SW480 (cell line): ENCODE measurements around the gene ZBTB20.

Source experiments
- DNase-seq: peaks from one replicate; pipeline ENCODE4 v3.0.0-alpha.2; 2016; ENCODE audit warnings: low spot score

ZBTB20 gene

GRCh38 chr3:114671741-114672510 is 475.2 kb downstream of the ZBTB20 start:
- no peak for DNase-seq

GRCh38 chr3:114669614-114670013 is 477.5 kb downstream of the ZBTB20 start:
- no peak for DNase-seq

- DNase-seq, result no peak
These were observed 479.0 kb downstream of the ZBTB20 start for GRCh38 chr3:114668099-114668498.

- no peak for DNase-seq
These were observed 480.5 kb downstream of the ZBTB20 start for GRCh38 chr3:114666623-114667022.

GRCh38 chr3:114664006-114664405 is 483.1 kb downstream of the ZBTB20 start:
- no peak for DNase-seq

- DNase-seq, result no peak
These were observed 486.3 kb downstream of the ZBTB20 start for GRCh38 chr3:114660808-114661207.

- DNase-seq, result no peak
These were observed 487.0 kb downstream of the ZBTB20 start for GRCh38 chr3:114660124-114660523.

GRCh38 chr3:114659109-114660061 is 487.7 kb downstream of the ZBTB20 start:
- no peak for DNase-seq

GRCh38 chr3:114651555-114651954 is 495.5 kb downstream of the ZBTB20 start:
- DNase-seq, result no peak

- DNase-seq, result peak; percentile 83
These were observed 496.3 kb downstream of the ZBTB20 start for GRCh38 chr3:114650808-114651207.

- peak; percentile 95 for DNase-seq
These were observed 497.8 kb downstream of the ZBTB20 start for GRCh38 chr3:114649331-114649730.

- DNase-seq, result no peak
These were observed 500.6 kb downstream of the ZBTB20 start for GRCh38 chr3:114646526-114646925.

GRCh38 chr3:114645392-114645791 is 501.7 kb downstream of the ZBTB20 start:
- no peak for DNase-seq

- DNase-seq, result peak; percentile 72
These were observed 502.7 kb downstream of the ZBTB20 start for GRCh38 chr3:114644367-114644766.

- no peak for DNase-seq
These were observed 503.9 kb downstream of the ZBTB20 start for GRCh38 chr3:114642951-114643741.

- no peak for DNase-seq
These were observed 507.0 kb downstream of the ZBTB20 start for GRCh38 chr3:114640126-114640525.

- no peak for DNase-seq
These were observed 507.9 kb downstream of the ZBTB20 start for GRCh38 chr3:114639171-114639570.

GRCh38 chr3:114635878-114636277 is 511.2 kb downstream of the ZBTB20 start:
- no peak for DNase-seq

GRCh38 chr3:114634635-114635034 is 512.5 kb downstream of the ZBTB20 start:
- DNase-seq, result no peak

GRCh38 chr3:114632757-114633424 is 514.2 kb downstream of the ZBTB20 start:
- DNase-seq, result no peak

GRCh38 chr3:114627770-114628169 is 519.3 kb downstream of the ZBTB20 start:
- DNase-seq, result no peak

- DNase-seq, result no peak
These were observed 520.3 kb downstream of the ZBTB20 start for GRCh38 chr3:114626751-114627150.
